GM19395 (cell line): ENCODE results near the gene POTEB2.
"Not testable (repeated sequence)": the region's sequence is repeated elsewhere in the genome, so short reads cannot be mapped to it uniquely, and the experiment has no call there.

ENCODE experiments used
- ATAC-seq: cut with Tn5 transposase; IDR thresholded peaks from one replicate; pipeline ENCODE4 v1.9.1; 2021; ENCODE audit warnings: mild to moderate bottlenecking, moderate library complexity; ENCODE audit not compliant: unreplicated experiment

POTEB2 gene

DNA sequence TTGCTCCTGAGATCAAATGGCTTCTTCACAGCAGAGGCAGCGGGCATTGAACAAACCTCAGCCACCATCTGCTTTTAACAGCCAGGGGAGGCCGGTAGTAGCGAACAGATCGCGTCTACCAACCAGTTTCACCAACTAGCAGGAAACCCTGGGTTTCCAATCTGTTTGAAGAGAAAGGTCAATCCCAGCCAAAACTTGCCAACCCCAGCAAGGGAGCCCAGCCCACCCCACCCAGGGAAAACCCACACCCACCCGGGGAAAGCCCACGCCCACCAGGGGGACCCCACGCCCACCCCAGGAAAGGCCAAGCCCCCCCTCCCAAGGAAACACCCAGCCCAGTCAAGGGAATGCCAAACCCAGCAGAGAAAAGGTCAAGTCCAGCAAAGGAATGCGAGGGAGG is at the start of gene POTEB2:
Gene POTEB2 (minus strand): TSS at position 101 of the 400 bp plus-strand sequence. CDS start 33 bp downstream, at position 68.
- ATAC-seq, result not testable (repeated sequence)

DNA sequence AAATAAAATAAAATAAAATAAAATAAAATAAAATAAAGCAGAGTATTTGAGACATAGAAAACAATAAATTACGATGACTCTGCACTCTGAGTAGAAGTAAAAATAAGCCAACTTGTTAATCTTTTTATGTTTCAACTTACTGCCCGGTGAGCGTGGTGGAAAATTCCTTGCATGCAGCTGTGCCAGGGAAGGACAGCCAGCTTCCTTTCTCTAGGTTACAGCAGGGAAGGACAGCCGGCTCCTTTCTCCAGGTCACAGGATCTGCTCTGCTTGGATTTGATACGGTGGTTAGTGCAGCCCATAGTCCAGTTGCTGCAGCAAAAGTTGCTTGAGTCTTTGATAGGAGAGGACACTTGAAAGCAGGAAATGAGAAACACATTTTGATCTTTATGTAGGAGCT is 13.8 kb upstream of the POTEB2 start:
- not testable (repeated sequence) for ATAC-seq

GRCh38 chr15:20878464-20878863 is 12.3 kb upstream of the POTEB2 start:
- ATAC-seq, result not testable (repeated sequence)

DNA sequence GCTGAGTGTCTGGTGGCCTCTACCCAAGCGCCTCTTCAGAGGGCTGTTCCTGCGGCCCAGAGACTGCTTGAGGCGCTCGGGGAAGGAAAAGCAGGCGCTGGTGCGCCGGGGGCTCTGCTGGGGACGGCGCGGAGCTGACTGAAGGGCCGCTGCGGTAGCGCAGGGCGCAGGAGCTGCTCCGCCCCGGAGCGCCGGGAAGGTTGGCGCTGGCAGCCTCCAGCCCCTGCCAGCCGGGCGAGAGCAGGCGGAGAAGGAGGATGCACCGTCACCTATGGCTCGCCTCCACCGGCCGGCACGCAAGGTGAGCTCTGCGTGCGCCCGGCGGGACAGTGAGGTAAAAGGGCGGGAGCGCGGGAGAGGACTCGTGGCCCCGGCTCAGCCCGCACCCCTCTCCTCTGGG is 11.7 kb upstream of the POTEB2 start:
- ATAC-seq, result not testable (repeated sequence)
